Skeletal muscle satellite cell (primary cell): ENCODE measurements around the gene PIK3R5.

ENCODE experiments used
- H3K27me3 ChIP-seq: 2 replicates; pipeline ENCODE4 v1.7.0; 2013; ENCODE audit warnings: low read length; ENCODE audit not compliant: control insufficient read depth, insufficient read depth
- H3K36me3 ChIP-seq: 2 replicates; pipeline ENCODE4 v1.7.0; 2013; ENCODE audit warnings: mild to moderate bottlenecking, control low read depth, low read length; ENCODE audit not compliant: insufficient read depth
- H3K4me1 ChIP-seq: 2 replicates; pipeline ENCODE4 v1.7.0; 2013; ENCODE audit warnings: low read length; ENCODE audit not compliant: control insufficient read depth, insufficient read depth
- H3K4me2 ChIP-seq: 2 replicates; pipeline ENCODE4 v1.7.0; 2013; ENCODE audit warnings: mild to moderate bottlenecking, low read length
- H3K4me3 ChIP-seq: 2 replicates; pipeline ENCODE4 v1.7.0; 2013; ENCODE audit warnings: low read length
- H3K9ac ChIP-seq: 2 replicates; pipeline ENCODE4 v1.7.0; 2013; ENCODE audit warnings: mild to moderate bottlenecking, low read depth, low read length, moderate library complexity
- H3K9me3 ChIP-seq: replicated peaks from 2 replicates; pipeline ENCODE4 v1.7.0; 2013; ENCODE audit warnings: mild to moderate bottlenecking, control low read depth, low read length

PIK3R5 gene

DNA sequence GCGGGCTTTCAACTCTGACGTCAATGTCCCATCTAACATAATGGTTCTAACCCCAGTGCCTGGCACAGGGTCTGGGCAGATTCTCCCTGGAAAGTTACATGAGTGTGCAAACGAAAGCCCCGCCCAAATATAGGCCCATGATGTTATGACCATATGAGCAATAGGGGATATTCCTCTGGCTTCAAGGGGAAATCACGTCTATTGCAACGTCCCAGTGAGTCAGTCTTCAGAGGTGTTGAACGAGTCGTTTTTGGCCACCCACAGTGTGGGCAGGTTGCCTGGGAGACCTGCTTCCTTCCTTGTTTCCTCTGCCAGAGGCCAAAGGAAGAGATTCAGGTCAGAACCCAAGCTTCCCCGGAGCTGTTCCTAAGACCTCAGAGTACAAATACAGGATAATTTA lies 30.3 kb downstream of the PIK3R5 start:
- Histone ChIP-seq H3K4me3 (no peak overlapping the region), H3K9me3 (no peaks in the 10 kb centered on the region), H3K27me3 (no peaks in the 10 kb centered on the region), H3K9ac (no peak overlapping the region), H3K4me2 (no peak overlapping the region), H3K4me1 (no peaks in the 10 kb centered on the region), H3K36me3 (no peaks in the 10 kb centered on the region)

DNA sequence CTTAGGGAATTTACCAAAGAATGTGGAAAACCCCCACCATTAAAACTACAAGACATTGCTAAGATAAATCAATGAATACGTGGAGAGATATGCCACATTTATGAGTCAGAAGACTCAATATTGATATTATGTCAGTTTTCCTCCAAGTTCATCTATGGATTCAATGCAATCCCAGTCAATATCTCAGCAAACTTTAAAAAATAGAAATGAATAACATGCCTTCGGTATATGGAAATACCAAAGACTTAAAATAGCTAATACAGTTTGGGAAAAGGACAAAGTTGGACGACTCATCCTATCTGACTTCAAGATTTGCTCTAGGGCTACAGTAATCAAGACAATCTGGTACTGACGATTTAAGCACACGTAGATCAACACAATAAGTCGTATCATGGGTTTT lies 31.2 kb downstream of the PIK3R5 start:
- Histone ChIP-seq H3K9ac (no peak overlapping the region), H3K4me2 (no peak overlapping the region), H3K27me3 (no peaks in the 10 kb centered on the region), H3K4me1 (no peaks in the 10 kb centered on the region), H3K9me3 (no peaks in the 10 kb centered on the region), H3K36me3 (no peaks in the 10 kb centered on the region), H3K4me3 (no peak overlapping the region)

DNA sequence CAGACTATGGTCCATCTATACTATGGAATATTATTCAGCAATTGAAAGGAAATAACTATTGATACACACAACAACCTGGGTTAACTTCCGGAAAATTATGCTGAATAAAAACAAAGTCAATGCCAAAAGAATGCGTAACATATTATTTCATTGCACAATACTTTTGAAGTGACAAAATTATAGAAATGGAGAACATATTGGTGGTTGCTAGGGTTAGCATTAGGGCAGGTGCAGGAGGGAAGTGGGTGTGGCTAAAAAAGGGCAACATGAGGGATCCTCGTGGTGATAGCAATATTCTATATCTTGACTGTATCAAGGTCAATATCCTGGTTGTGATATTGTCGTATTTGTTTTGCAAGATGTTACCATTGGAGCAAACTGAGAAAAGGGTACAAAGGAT lies 34.9 kb downstream of the PIK3R5 start:
- Histone ChIP-seq H3K9ac (no peak overlapping the region), H3K9me3 (no peaks in the 10 kb centered on the region), H3K4me1 (no peaks in the 10 kb centered on the region), H3K36me3 (no peaks in the 10 kb centered on the region), H3K4me3 (no peak overlapping the region), H3K4me2 (no peak overlapping the region), H3K27me3 (no peaks in the 10 kb centered on the region)

DNA sequence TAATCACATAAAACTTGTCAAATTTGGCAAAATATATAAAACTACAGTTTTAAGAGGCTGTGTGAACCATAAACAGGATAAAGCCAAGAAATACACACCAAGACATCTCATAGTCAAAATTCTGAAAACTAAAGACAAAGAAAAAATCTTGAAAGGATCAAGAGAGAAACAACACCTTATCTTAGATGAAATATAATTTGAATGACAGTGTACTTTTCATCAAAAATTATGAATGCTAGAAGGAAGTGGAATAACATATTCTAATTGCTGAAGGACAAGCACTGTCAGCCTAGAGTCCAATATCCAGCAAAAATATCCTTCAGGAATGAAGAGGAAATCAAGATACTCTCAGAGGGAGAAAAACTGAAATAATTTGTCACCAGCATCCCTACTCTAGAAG lies 37.2 kb downstream of the PIK3R5 start:
- Histone ChIP-seq H3K36me3 (no peaks in the 10 kb centered on the region), H3K9ac (no peak overlapping the region), H3K27me3 (no peaks in the 10 kb centered on the region), H3K4me3 (no peak overlapping the region), H3K9me3 (no peaks in the 10 kb centered on the region), H3K4me2 (no peak overlapping the region), H3K4me1 (no peaks in the 10 kb centered on the region)

DNA sequence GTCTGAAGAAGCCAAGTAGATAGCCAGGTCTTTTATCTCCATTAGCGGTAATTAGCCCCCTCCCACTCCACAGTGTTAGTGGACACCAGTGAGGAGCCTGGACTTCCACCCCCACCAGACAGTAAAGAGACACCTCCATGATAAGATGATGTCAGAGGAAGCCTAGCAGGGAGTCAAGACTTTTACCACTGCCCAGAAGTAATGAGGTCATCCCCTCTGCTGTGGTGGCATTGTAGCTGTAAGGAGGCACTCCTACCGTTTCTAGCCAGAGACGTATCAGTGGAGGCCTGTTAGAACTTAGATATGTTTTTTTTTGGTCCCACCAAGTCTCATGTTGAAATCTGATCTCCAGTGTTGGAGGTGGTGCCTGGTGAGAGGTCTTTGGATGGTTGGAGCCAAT lies 38.1 kb downstream of the PIK3R5 start:
- no peaks in the 10 kb centered on the region for H3K9me3 ChIP-seq
- peaks cover 5% of the 10 kb centered on the region for H3K4me1 ChIP-seq
- H3K27me3 ChIP-seq, result no peaks in the 10 kb centered on the region
- H3K36me3 ChIP-seq, result no peaks in the 10 kb centered on the region
- no peak overlapping the region for H3K9ac ChIP-seq
- no peak overlapping the region for H3K4me3 ChIP-seq
- H3K4me2 ChIP-seq, result no peak overlapping the region

DNA sequence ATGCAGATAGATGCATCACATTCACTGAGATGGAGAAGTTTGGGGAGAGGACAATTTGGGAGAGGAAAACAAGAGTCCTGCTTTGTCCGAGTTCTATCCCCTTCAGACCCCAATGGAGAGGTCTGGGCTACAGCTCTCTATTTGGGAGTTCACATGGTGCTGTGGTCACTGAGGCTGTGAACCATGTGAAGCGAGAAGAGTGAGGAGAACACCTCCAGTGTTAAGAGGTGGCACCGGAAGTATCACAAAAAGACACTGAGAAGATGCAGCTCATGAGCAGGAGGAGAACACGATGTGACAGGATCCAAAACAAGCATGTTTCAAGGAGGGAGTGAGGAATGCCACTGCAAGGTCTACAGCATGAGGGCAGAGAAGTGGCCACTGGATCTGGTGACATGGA lies 39.7 kb downstream of the PIK3R5 start:
- Histone ChIP-seq H3K4me1 (peaks cover 5% of the 10 kb centered on the region), H3K4me3 (no peak overlapping the region), H3K9me3 (no peaks in the 10 kb centered on the region), H3K27me3 (no peaks in the 10 kb centered on the region), H3K36me3 (no peaks in the 10 kb centered on the region), H3K4me2 (no peak overlapping the region), H3K9ac (no peak overlapping the region)

DNA sequence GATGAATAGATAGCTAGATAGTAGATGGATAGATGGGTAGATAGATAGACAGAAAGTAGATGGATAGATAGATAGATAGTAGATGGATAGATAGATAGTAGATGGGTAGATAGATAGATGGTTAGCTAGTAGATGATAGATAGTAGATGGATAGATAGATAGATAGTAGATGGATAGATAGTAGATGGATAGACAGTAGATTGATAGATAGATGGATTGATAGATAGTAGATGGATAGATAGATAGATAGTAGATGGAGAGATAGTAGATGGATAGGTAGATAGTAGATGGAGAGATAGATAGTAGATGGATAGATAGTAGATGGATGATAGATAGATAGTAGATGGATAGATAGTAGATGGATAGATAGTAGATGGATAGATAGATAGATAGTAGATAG lies 40.4 kb downstream of the PIK3R5 start:
- Histone ChIP-seq H3K4me3 (no peak overlapping the region), H3K4me2 (no peak overlapping the region), H3K27me3 (no peaks in the 10 kb centered on the region), H3K9ac (no peak overlapping the region), H3K36me3 (no peaks in the 10 kb centered on the region), H3K4me1 (peaks cover 5% of the 10 kb centered on the region), H3K9me3 (no peaks in the 10 kb centered on the region)

DNA sequence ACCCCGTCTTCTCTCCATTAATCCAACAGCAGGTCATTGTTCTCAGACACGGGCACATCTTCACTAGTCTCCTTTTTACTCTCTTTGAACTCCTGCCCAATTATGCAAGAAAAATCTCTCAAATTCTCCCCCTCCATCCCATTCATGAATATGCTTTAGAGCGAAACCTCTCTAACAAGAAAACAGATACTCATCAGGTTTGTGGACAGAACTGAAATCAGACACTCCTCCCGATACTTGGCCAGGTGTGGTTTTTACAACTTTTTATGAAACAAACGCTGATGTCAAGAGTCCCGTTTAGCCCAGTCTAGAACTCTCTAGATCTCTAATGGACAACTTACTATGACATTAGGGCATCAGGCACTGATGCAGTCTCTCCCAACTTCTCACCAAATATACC lies 40.9 kb downstream of the PIK3R5 start:
- no peaks in the 10 kb centered on the region for H3K36me3 ChIP-seq
- peaks cover 5% of the 10 kb centered on the region for H3K4me1 ChIP-seq
- H3K27me3 ChIP-seq, result no peaks in the 10 kb centered on the region

DNA sequence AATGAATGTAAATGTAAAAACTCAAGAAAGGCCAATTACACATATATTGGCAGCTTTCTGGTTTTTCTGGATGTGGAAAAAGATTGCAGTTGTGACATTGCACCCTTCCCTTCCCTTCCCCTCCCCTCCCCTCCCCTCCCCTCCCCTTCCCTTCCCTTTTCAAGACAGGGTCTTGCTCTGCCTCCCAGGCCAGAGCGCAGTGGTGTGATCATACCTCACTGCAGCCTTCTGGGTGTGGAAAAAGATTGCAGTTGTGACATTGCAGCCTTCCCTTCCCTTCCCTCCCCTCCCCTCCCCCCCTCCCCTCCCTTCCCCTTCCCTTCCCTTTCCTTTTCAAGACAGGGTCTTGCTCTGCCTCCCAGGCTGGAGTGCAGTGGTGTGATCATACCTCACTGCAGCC lies 41.7 kb downstream of the PIK3R5 start:
- Histone ChIP-seq H3K4me3 (no peak overlapping the region), H3K9me3 (no peaks in the 10 kb centered on the region), H3K27me3 (no peaks in the 10 kb centered on the region), H3K4me1 (peaks cover 5% of the 10 kb centered on the region), H3K36me3 (no peaks in the 10 kb centered on the region), H3K4me2 (no peak overlapping the region), H3K9ac (no peak overlapping the region)

More for the DNA sequence above, 40.9 kb downstream of the PIK3R5 start:
- no peak overlapping the region for H3K9ac ChIP-seq
- H3K9me3 ChIP-seq, result no peaks in the 10 kb centered on the region
- no peak overlapping the region for H3K4me3 ChIP-seq
- H3K4me2 ChIP-seq, result no peak overlapping the region

DNA sequence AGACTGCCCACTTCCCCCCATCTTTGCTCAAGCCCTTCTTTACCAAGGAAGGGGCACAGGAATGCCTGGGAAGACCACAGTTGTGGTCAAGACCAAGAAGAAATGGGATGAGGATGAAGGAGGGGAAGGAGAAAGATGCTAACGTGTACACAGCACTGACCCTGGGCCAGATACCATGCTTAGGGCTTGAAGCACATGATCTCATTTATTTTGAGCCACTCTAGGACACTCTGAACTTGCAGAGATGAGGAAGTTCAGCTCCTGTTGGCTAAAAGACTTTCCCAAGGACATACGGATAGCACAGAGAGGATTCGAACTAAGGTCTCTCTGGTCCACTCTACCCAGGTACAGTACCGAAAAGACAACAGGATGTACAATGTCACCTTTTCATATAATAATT lies 42.6 kb downstream of the PIK3R5 start:
- Histone ChIP-seq H3K9me3 (no peaks in the 10 kb centered on the region), H3K4me3 (no peak overlapping the region), H3K36me3 (no peaks in the 10 kb centered on the region), H3K4me1 (peaks cover 5% of the 10 kb centered on the region), H3K4me2 (peak overlapping the region; percentile 30), H3K27me3 (no peaks in the 10 kb centered on the region), H3K9ac (no peak overlapping the region)

DNA sequence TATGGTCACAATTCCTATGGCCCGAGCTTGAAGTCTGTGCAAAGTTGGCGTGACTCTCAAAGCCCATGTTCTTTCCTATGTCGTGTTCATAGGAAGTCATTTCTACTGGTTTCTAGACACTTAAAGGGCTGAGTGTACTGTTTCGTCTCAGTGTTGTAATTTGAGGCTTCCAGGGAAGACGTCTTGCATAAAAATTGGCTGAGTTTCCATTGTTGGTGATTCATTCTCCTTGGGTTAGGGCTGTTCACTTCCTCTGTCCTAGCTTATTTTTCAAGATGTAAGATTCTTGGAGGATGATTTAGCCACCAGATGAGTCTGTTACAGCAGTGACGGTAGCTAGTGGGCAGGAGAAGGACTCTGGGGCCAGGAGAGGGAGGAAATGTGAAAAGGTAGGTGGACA lies 43.1 kb downstream of the PIK3R5 start:
- Histone ChIP-seq H3K9ac (no peak overlapping the region), H3K4me1 (peaks cover 5% of the 10 kb centered on the region), H3K36me3 (no peaks in the 10 kb centered on the region), H3K9me3 (no peaks in the 10 kb centered on the region), H3K4me2 (peak overlapping the region; percentile 30), H3K4me3 (no peak overlapping the region), H3K27me3 (no peaks in the 10 kb centered on the region)

DNA sequence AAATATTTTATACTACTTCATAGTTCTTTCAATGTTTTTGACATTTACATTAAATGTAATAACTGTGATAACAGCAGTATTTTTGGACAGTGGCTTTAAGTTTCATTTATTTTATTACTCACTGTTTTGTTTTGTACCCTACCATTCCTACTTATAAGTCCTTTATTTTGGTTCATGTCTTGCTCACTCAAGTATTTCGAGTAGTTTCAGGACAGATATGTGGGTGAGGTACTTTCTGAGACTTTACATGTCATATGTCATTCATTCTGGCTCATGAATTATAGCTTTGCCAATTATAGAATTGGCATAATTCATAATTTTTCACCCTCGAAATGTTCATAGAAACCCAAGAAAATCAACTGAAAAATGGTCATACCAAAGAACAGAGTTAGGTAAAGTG lies 44.4 kb downstream of the PIK3R5 start:
- H3K4me2 ChIP-seq, result no peak overlapping the region
- H3K9me3 ChIP-seq, result no peaks in the 10 kb centered on the region
- H3K4me1 ChIP-seq, result peaks cover 5% of the 10 kb centered on the region
- H3K4me3 ChIP-seq, result no peak overlapping the region
- H3K9ac ChIP-seq, result no peak overlapping the region
- H3K27me3 ChIP-seq, result no peaks in the 10 kb centered on the region
- no peaks in the 10 kb centered on the region for H3K36me3 ChIP-seq
